Right atrium auricular region (tissue), 2 donors: ENCODE results near the gene IL1F10. TPM values are rescaled to one million over a fixed set of nuclear protein-coding genes. Genes with fewer than 3 reads are reported as not detected.

Source experiments
- DNase-seq: peaks from one replicate; pipeline ENCODE4 v3.0.0-alpha.2; 2019; ENCODE audit warnings: low spot score
- H3K27ac ChIP-seq, 2 donors: fragments of 200-600 bp; sonication (generic); 1 replicate in 1 of 2; 2 replicates in 1 of 2; pipeline ENCODE4 v1.5.1; 2016 to 2019
- H3K27me3 ChIP-seq, 2 donors: fragments of 200-600 bp; sonication (generic); one replicate each; pipeline versions ENCODE4 v1.5.1 to v1.6.0; 2017 to 2019
- H3K36me3 ChIP-seq: fragments of 200-600 bp; sonication (generic); one replicate; pipeline ENCODE4 v1.5.1; 2016
- H3K4me1 ChIP-seq, 2 donors: fragments of 200-600 bp; sonication (generic); one replicate each; pipeline versions ENCODE4 v1.5.1 to v1.6.0; 2017 to 2019
- H3K4me3 ChIP-seq, 2 donors: fragments of 200-600 bp; sonication (generic); 1 replicate in 1 of 2; 2 replicates in 1 of 2; pipeline ENCODE4 v1.5.1; 2017 to 2019; ENCODE audit warnings: mild to moderate bottlenecking in 1 of 2, moderate library complexity in 1 of 2
- H3K9me3 ChIP-seq, 2 donors: fragments of 200-600 bp; sonication (generic); one replicate each; pipeline ENCODE4 v1.5.1; 2019
- total RNA-seq, 2 donors: library from RNA; depleted of rRNA; stranded (reverse); fragments of >200 nt; gene quantifications; one replicate each; pipeline ENCODE4 v1.1.0, GENCODE V29; 2016
- TF ChIP-seq, protein P1 (sequence below), 2 donors: fragments of 200-600 bp; sonication (generic); IDR thresholded peaks; one replicate each; pipeline ENCODE4 v1.5.1; 2019; ENCODE audit warnings: antibody characterized with exemption in 2 of 2

IL1F10 gene
- total RNA-seq, 2 donors from 2014 or later = not detected

DNA sequence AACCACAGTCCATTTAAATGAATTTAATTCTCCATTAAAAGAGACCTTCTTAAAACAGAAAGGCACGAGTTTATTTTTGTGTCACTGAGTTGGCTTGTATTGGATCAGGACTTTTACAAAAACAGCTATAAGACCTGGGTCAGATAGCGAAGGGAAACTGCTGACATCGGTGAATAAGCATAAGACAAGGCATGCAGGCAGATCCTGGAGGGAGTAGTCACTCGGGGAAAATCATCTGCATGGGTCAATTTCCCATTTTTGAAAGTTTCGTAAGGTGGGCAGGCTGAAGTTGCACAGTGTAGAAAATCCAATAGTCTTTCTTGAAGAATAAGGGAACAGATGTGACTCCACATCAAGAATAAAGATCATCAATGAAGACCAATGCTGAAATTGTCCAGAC lies 28.1 kb upstream of the IL1F10 start:
- no peak for DNase-seq

DNA sequence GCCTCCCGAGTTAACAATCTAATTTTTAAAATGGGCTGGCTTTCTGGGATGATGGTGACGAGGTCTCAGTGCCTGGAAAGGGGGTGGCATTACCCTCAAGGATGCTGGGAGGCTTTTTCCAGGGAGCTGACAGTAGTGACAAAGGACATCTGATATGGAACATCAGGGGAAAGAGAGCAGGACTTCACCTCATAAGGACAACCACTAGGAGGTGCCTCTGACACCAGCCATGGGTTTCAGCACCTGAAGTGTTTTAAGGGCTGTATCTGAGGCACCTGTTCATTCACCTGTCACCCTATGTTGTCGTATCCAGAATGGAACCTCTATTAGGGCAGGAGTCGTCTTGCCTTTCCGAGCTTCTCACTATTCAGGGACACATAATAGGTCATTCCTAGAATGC lies 25.9 kb upstream of the IL1F10 start:
- Histone ChIP-seq H3K36me3 (no peaks in the 10 kb centered on the region), H3K27me3 (no peaks in the 10 kb centered on the region), H3K4me1 (no peaks in the 10 kb centered on the region), H3K9me3 (no peaks in the 10 kb centered on the region), H3K27ac (no peak overlapping the region), H3K4me3 (no peak overlapping the region)
- DNase-seq = no peak
- TF ChIP-seq, protein P1, sequence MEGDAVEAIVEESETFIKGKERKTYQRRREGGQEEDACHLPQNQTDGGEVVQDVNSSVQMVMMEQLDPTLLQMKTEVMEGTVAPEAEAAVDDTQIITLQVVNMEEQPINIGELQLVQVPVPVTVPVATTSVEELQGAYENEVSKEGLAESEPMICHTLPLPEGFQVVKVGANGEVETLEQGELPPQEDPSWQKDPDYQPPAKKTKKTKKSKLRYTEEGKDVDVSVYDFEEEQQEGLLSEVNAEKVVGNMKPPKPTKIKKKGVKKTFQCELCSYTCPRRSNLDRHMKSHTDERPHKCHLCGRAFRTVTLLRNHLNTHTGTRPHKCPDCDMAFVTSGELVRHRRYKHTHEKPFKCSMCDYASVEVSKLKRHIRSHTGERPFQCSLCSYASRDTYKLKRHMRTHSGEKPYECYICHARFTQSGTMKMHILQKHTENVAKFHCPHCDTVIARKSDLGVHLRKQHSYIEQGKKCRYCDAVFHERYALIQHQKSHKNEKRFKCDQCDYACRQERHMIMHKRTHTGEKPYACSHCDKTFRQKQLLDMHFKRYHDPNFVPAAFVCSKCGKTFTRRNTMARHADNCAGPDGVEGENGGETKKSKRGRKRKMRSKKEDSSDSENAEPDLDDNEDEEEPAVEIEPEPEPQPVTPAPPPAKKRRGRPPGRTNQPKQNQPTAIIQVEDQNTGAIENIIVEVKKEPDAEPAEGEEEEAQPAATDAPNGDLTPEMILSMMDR (IDR thresholded peaks at IDR 0.05) = no peak

More for the DNA sequence above, 28.1 kb upstream of the IL1F10 start:
- H3K27me3 ChIP-seq = no peaks in the 10 kb centered on the region
- H3K27ac ChIP-seq = no peak overlapping the region
- no peaks in the 10 kb centered on the region for H3K36me3 ChIP-seq
- TF ChIP-seq, protein P1 (IDR thresholded peaks at IDR 0.05) = no peak
- no peaks in the 10 kb centered on the region for H3K4me1 ChIP-seq
- no peaks in the 10 kb centered on the region for H3K9me3 ChIP-seq
- H3K4me3 ChIP-seq = no peak overlapping the region

DNA sequence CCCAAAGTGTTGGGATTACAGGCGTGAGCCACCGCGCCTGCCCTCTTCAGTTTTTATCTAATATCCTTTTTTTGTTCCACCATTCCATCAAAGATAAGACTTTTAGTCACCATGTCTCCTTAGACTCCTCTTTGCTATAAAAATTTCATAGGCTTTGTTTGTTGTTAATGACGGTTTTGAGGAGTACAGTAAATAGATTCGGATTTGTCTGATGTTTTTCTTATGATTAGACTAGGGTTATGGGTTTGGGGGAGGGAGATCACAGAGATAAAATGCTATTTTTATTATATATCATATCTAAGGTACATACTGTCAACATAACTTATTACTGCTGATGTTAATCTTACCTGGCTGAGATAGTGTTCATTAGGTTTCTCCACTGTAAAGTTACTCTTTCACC lies 21.3 kb upstream of the IL1F10 start:
- no peak overlapping the region for H3K27ac ChIP-seq
- no peaks in the 10 kb centered on the region for H3K36me3 ChIP-seq
- no peaks in the 10 kb centered on the region for H3K4me1 ChIP-seq
- TF ChIP-seq, protein P1 (IDR thresholded peaks at IDR 0.05) = no peak
- H3K27me3 ChIP-seq = no peaks in the 10 kb centered on the region
- DNase-seq = no peak
- no peak overlapping the region for H3K4me3 ChIP-seq
- H3K9me3 ChIP-seq = no peaks in the 10 kb centered on the region

DNA sequence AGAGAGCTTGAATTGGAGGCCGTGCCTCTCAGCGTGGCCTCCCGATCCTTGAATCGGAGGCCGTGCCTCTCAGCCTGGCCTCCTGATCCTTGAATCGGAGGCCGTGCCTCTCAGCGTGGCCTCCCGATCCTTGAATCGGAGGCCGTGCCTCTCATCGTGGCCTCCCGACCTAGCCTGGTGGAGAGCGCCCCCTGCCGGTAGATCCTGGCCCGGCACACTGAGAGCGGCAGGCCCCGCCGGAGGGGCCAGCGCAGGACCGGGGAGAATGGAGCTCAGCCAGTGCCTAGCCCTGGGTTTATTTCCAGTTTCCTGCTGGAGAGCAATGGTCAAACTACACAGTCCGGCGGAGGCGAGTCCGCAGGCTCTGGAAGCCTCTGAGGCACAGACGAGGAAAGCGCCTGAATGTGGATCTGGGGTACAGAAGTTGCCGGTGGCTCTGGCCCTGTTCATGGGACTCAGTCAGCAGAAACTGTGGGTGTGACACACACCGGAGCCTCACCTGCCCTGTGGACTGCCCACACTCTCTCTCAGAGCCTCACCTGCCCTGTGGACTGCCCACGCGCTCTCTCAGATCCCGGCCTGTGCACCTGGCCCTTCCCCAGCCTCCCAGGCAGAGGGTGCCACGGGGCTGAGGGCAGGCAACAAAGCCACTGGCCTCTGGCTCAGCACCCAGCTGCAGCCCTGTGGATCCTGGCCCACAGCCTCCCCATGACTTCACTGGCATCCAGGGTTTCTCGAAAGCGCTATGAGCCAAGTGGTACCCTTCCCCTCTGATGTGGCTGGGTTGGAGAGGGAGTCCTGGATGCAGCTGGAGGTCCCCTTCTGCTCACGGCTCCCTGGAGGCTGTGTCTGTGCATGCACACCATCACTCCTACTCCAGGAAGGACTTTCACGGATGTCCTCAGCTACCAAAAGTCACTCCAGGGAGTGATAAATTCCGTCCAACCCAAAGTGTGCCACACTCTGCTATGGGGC lies 16.6 kb upstream of the IL1F10 start:
- no peaks in the 10 kb centered on the region for H3K4me1 ChIP-seq
- no peak for DNase-seq
- H3K36me3 ChIP-seq = no peaks in the 10 kb centered on the region
- H3K27ac ChIP-seq = no peak overlapping the region
- H3K27me3 ChIP-seq = no peaks in the 10 kb centered on the region
- TF ChIP-seq, protein P1 (IDR thresholded peaks at IDR 0.05) = no peak
- no peak overlapping the region for H3K4me3 ChIP-seq
- H3K9me3 ChIP-seq = no peaks in the 10 kb centered on the region

GRCh38 chr2:113052396-113052917 lies 15.3 kb upstream of the IL1F10 start, which contains the start of gene IL36B:
Gene IL36B, minus strand, starts transcription at chr2:113052867.
- Histone ChIP-seq H3K36me3 (no peaks in the 10 kb centered on the region), H3K9me3 (no peaks in the 10 kb centered on the region)
- DNase-seq = no peak

More at GRCh38 chr2:113052396-113052917, 15.3 kb upstream of the IL1F10 start, which contains the start of gene IL36B:
- TF ChIP-seq, protein P1 (IDR thresholded peaks at IDR 0.05) = no peak
- no peak within 1 kb of the TSS for H3K4me3 ChIP-seq
- no peak within 1 kb of the TSS for H3K27ac ChIP-seq
- H3K4me1 ChIP-seq = no peaks in the 10 kb centered on the region
- H3K27me3 ChIP-seq = no peaks in the 10 kb centered on the region
